Fibroblast of lung (primary cell): ENCODE results near the gene ZC3HAV1L. TPM values are rescaled to one million over a fixed set of nuclear protein-coding genes. Genes with fewer than 3 reads are reported as not detected.

Experiments
- DNase-seq, 2 donors: peaks; one replicate each; pipeline versions ENCODE4 v3.0.0 to v3.0.0-alpha.2; 2010; ENCODE audit warnings: low read depth in 2 of 2
- H2AFZ ChIP-seq: 2 replicates; pipeline ENCODE4 v1.5.1; 2012; ENCODE audit warnings: low read length, control low read depth, inconsistent platforms
- H3K27ac ChIP-seq: 2 replicates; pipeline ENCODE4 v1.5.1; 2011; ENCODE audit warnings: low read length, control low read depth; ENCODE audit not compliant: insufficient read depth
- H3K27me3 ChIP-seq: 2 replicates; pipeline ENCODE4 v1.5.1; 2011; ENCODE audit warnings: mild to moderate bottlenecking, low read length; ENCODE audit not compliant: control insufficient read depth, insufficient read depth
- H3K36me3 ChIP-seq: 2 replicates; pipeline ENCODE4 v1.5.1; 2011; ENCODE audit warnings: low read length; ENCODE audit not compliant: control insufficient read depth, insufficient read depth
- H3K4me1 ChIP-seq: 2 replicates; pipeline ENCODE4 v1.5.1; 2011; ENCODE audit warnings: low read length; ENCODE audit not compliant: control insufficient read depth, insufficient read depth; ENCODE audit errors: extremely low read depth
- H3K4me2 ChIP-seq: 2 replicates; pipeline ENCODE4 v1.5.1; 2011; ENCODE audit warnings: low read length, control low read depth; ENCODE audit not compliant: insufficient read depth; ENCODE audit errors: extremely low read depth
- H3K4me3 ChIP-seq, 4 experiments: fragments of 200-600 bp in 1 of 4; sonication (generic) in 1 of 4; replicated peaks in 1 of 4; 2 replicates each; pipeline ENCODE4 v1.5.1; 2011 to 2016; ENCODE audit warnings: low read length in 4 of 4, low read depth in 3 of 4, mild to moderate bottlenecking in 3 of 4, control low read depth in 2 of 4, inconsistent platforms in 1 of 4, mixed read lengths in 1 of 4; ENCODE audit not compliant: insufficient read depth in 1 of 4; ENCODE audit errors: control extremely low read depth in 1 of 4
- H3K79me2 ChIP-seq: 2 replicates; pipeline ENCODE4 v1.5.1; 2012; ENCODE audit warnings: mild to moderate bottlenecking, low read length, inconsistent platforms; ENCODE audit not compliant: control insufficient read depth, insufficient read depth
- H3K9ac ChIP-seq: 2 replicates; pipeline ENCODE4 v1.5.1; 2011; ENCODE audit warnings: mild to moderate bottlenecking, low read length, control low read depth; ENCODE audit not compliant: insufficient read depth
- H3K9me3 ChIP-seq: 2 replicates; pipeline ENCODE4 v1.5.1; 2012; ENCODE audit warnings: low read depth, low read length; ENCODE audit not compliant: control insufficient read depth, insufficient read depth
- H4K20me1 ChIP-seq: 2 replicates; pipeline ENCODE4 v1.5.1; 2011; ENCODE audit warnings: low read length; ENCODE audit not compliant: control insufficient read depth, insufficient read depth; ENCODE audit errors: extremely low read depth
- CTCF ChIP-seq, 2 donors: IDR thresholded peaks in 1 of 2; conservative IDR thresholded peaks in 1 of 2; 1 replicate in 1 of 2; 2 replicates in 1 of 2; pipeline ENCODE4 v1.5.1; 2011 to 2012; ENCODE audit warnings: low read length in 2 of 2, control low read depth in 1 of 2, inconsistent platforms in 1 of 2, low read depth in 1 of 2, mild to moderate bottlenecking in 1 of 2
- EZH2 ChIP-seq: IDR thresholded peaks from 2 replicates; pipeline ENCODE4 v1.5.1; 2012; ENCODE audit warnings: low read length, control low read depth, mild to moderate bottlenecking; ENCODE audit errors: missing control alignments
- polyA plus RNA-seq, 2 donors: library from polyadenylated mRNA; depleted of rRNA in 1 of 2; stranded (reverse) in 1 of 2; unstranded in 1 of 2; fragments of >200 nt; gene quantifications; 2 replicates each; pipeline ENCODE4 v1.2.1, GENCODE V29; 2011 to 2012; ENCODE audit warnings: missing spikeins in 1 of 2
- total RNA-seq: library from RNA; depleted of rRNA; stranded (reverse); fragments of >200 nt; gene quantifications from 2 replicates; pipeline ENCODE4 v1.2.1, GENCODE V29; 2014

Gene ZC3HAV1L
- total and polyA plus RNA-seq, 2 donors (not counting 1 experiment from before 2014, with no cell fraction given), result 5.3 to 8.9 TPM

- Histone ChIP-seq H3K9ac (no peak overlapping the region), H4K20me1 (no peaks in the 10 kb centered on the region), H3K4me1 (no peaks in the 10 kb centered on the region), H2AFZ (no peak overlapping the region), H3K79me2 (no peaks in the 10 kb centered on the region), H3K4me2 (no peak overlapping the region), H3K4me3 (no peak overlapping the region), H3K9me3 (no peaks in the 10 kb centered on the region), H3K36me3 (peaks cover 2% of the 10 kb centered on the region), H3K27me3 (no peaks in the 10 kb centered on the region), H3K27ac (no peak overlapping the region)
- TF ChIP-seq CTCF (conservative IDR thresholded peaks at IDR 0.05 in 1 of 2, IDR thresholded peaks at IDR 0.05 in 1 of 2; ENCODE audit: low read depth in 1 of 2, low read length in 2 of 2), result no peak
- TF ChIP-seq EZH2, result no peak
- DNase-seq, result no peak
Observed at GRCh38 chr7:139041378-139042085, 5.7 kb upstream of the ZC3HAV1L start.

GRCh38 chr7:139038691-139039090 lies 2.8 kb upstream of the ZC3HAV1L start:
- Histone ChIP-seq H3K36me3 (no peaks in the 10 kb centered on the region), H4K20me1 (no peaks in the 10 kb centered on the region), H3K27ac (no peak overlapping the region), H3K9me3 (no peaks in the 10 kb centered on the region), H3K9ac (no peak overlapping the region), H3K79me2 (peaks cover 18% of the 10 kb centered on the region), H3K27me3 (no peaks in the 10 kb centered on the region), H3K4me2 (no peak overlapping the region), H3K4me1 (peaks cover 3% of the 10 kb centered on the region), H3K4me3 (no peak overlapping the region), H2AFZ (no peak overlapping the region)
- TF ChIP-seq EZH2, result no peak
- no peak for TF ChIP-seq CTCF (conservative IDR thresholded peaks at IDR 0.05 in 1 of 2, IDR thresholded peaks at IDR 0.05 in 1 of 2; ENCODE audit: low read depth in 1 of 2, low read length in 2 of 2)
- no peak for DNase-seq

- H3K9me3 ChIP-seq, result no peaks in the 10 kb centered on the region
- H3K4me3 ChIP-seq, result no peak overlapping the region
- H3K79me2 ChIP-seq, result peaks cover 21% of the 10 kb centered on the region
- H3K36me3 ChIP-seq, result peaks cover 2% of the 10 kb centered on the region
- peaks cover 3% of the 10 kb centered on the region for H3K4me1 ChIP-seq
- H3K9ac ChIP-seq, result no peak overlapping the region
- DNase-seq, result no peak
- no peaks in the 10 kb centered on the region for H3K27me3 ChIP-seq
- no peaks in the 10 kb centered on the region for H4K20me1 ChIP-seq
- H3K27ac ChIP-seq, result no peak overlapping the region
- no peak overlapping the region for H2AFZ ChIP-seq
- H3K4me2 ChIP-seq, result no peak overlapping the region
- no peak for TF ChIP-seq EZH2
Observed at GRCh38 chr7:139036901-139037300, 1.1 kb upstream of the ZC3HAV1L start.
